GM12873 (cell line): ENCODE results near the gene C1orf94.

Experiments used
- TF ChIP-seq, protein P1 (sequence below): IDR thresholded peaks from 2 replicates; pipeline ENCODE4 v1.5.1; 2012; ENCODE audit warnings: low read depth, mild to moderate bottlenecking, moderate library complexity, low read length, control low read depth; ENCODE audit not compliant: insufficient read depth; ENCODE audit errors: missing control alignments

Gene C1orf94

DNA sequence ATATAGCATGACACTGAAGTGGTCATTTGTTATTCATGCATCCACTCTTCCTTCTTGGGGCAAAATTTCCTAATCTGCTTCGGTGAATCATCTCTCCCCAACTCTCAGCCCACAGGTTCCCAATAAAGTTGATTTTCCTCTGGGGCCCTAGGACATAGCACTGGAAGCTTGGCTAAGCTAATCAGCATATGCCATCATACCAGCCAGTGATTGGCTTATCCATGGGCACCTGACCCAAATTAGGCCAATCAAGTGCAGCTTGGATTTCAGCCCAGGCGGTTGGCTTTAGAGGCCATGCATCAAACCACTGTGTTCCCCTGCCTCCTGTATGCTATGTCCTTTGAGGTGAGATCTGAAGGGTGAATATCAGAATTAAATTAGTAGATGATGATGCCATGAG is 58.9 kb downstream of the C1orf94 start:
- TF ChIP-seq, protein P1, sequence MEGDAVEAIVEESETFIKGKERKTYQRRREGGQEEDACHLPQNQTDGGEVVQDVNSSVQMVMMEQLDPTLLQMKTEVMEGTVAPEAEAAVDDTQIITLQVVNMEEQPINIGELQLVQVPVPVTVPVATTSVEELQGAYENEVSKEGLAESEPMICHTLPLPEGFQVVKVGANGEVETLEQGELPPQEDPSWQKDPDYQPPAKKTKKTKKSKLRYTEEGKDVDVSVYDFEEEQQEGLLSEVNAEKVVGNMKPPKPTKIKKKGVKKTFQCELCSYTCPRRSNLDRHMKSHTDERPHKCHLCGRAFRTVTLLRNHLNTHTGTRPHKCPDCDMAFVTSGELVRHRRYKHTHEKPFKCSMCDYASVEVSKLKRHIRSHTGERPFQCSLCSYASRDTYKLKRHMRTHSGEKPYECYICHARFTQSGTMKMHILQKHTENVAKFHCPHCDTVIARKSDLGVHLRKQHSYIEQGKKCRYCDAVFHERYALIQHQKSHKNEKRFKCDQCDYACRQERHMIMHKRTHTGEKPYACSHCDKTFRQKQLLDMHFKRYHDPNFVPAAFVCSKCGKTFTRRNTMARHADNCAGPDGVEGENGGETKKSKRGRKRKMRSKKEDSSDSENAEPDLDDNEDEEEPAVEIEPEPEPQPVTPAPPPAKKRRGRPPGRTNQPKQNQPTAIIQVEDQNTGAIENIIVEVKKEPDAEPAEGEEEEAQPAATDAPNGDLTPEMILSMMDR: no peak

DNA sequence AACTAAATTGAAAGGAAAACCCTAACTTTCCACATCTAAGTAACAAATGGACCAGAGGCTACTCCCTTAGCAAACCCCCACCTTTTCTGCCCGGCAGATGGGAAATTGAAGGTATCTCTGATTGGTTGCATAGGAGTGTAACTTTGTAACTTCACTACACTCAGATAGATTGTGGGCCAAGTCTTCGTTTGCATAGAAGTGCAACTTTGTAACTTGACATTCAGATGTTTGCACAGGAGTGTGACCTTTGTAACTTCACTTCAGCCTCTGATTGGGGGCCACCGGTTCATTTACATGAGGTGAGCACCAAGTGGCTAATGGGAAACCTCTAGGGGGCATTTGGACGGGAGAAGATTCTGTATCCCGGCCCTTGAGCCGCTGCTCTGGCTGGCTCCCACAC is 59.4 kb downstream of the C1orf94 start:
- TF ChIP-seq, protein P1: no peak

- TF ChIP-seq, protein P1: no peak
Measured at GRCh38 chr1:34237151-34237815, 60.6 kb downstream of the C1orf94 start.

GRCh38 chr1:34245967-34246366 is 69.3 kb downstream of the C1orf94 start:
- TF ChIP-seq, protein P1: no peak

- TF ChIP-seq, protein P1: no peak
Measured at GRCh38 chr1:34250342-34250741, 73.6 kb downstream of the C1orf94 start.

DNA sequence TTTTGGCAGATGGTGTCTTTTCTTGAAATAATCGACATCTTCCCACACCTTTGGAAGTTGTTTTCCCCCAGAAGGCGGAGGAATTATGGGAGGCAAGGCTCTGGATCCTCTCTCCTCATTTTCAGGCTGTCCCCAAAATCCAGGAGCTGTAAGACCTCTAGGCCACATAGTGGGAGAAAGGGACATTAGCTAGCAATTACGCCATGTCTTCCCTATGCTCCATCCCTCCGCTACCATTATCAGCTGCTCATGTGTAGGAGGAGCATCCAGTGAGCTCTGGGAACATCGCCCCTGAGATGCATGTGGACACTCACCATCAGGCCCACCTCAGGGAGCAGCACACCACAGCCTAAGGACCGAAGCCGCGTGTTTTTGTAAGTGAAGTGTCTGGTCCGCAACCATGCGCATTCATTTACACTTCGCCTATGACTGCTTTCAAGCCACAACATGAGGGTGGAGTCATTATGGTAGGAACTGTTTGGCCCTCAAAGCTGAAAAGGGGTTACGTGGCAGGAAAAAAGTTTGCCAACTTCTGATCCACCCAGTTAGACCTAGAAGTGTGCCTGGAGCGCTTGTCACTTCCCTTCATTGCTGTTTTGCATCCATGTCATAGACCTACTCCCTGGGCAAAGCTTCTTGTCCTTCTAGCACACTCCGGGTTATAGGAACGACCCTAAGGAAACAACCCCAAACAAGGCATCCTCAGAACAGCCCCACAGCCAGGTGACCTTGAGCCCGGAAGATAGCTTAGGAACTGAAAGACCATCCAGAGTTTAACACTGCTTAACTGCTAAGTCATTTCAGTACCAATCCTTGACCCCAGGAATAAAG is 85.5 kb downstream of the C1orf94 start:
- TF ChIP-seq, protein P1: no peak

DNA sequence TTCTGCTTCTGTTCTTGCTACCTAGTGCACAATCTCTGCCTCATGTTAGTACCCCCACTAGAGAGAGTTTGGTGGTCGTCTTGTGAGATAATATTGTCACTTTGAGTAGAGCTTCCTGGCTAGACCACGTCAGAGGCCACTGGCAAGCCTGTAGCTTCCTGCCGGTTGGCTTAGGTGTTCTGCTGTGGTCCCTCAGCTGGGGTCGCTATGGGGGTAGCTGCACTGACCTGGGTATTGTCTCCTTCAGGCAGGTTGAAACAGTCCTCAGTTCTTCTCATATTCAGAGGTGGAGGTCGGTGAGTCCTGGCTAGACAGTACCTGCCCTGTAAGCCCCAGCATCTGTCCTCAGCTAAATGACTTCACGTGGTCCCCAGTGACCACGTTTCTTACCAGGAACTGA is 86.2 kb downstream of the C1orf94 start:
- TF ChIP-seq, protein P1: no peak
